NCI-H1105 treated with DMSO at 0.1 percent for 48 hours (cell line): ENCODE measurements around the gene ZNF22.

Source experiments
- DNase-seq: peaks from one replicate; lab custom pipeline; 2025; lab: John Stamatoyannopoulos, UW

The ZNF22 gene

GRCh38 chr10:44965104-44965503, 35.6 kb upstream of the ZNF22 start:
- no peak for DNase-seq

- DNase-seq: no peak
Measured at GRCh38 chr10:44965651-44966097, 35.0 kb upstream of the ZNF22 start.

GRCh38 chr10:44966129-44966815, 34.5 kb upstream of the ZNF22 start:
- DNase-seq: no peak

- DNase-seq: no peak
Measured at GRCh38 chr10:44966816-44967509, 33.8 kb upstream of the ZNF22 start.

- no peak for DNase-seq
Measured at GRCh38 chr10:44967616-44968015, 33.1 kb upstream of the ZNF22 start.

- DNase-seq: no peak
Measured at GRCh38 chr10:44968091-44968490, 32.6 kb upstream of the ZNF22 start.

- DNase-seq: no peak
Measured at GRCh38 chr10:44968500-44969400, 32.0 kb upstream of the ZNF22 start.

GRCh38 chr10:44969854-44970253, 30.9 kb upstream of the ZNF22 start:
- DNase-seq: no peak

- no peak for DNase-seq
Measured at GRCh38 chr10:44970812-44971395, 29.8 kb upstream of the ZNF22 start.

- no peak for DNase-seq
Measured at GRCh38 chr10:44971434-44971833, 29.3 kb upstream of the ZNF22 start.

- DNase-seq: no peak
Measured at GRCh38 chr10:44971935-44972757, 28.6 kb upstream of the ZNF22 start.

GRCh38 chr10:44972874-44973306, 27.8 kb upstream of the ZNF22 start:
- DNase-seq: no peak

- no peak for DNase-seq
Measured at GRCh38 chr10:44973323-44974081, 27.2 kb upstream of the ZNF22 start.

GRCh38 chr10:44974082-44974627, 26.6 kb upstream of the ZNF22 start:
- no peak for DNase-seq

GRCh38 chr10:44974628-44975430, 25.9 kb upstream of the ZNF22 start:
- peak; percentile 40 for DNase-seq

GRCh38 chr10:44975431-44976331, 25.0 kb upstream of the ZNF22 start:
- DNase-seq: peak; percentile 12

- no peak for DNase-seq
Measured at GRCh38 chr10:44976352-44977198, 24.1 kb upstream of the ZNF22 start.
